ENCODE measurements around the gene GPX2.

- TF ChIP-seq CTCF (IDR thresholded peaks at IDR 0.05; ENCODE audit: low read length) (no peak), EZH2 (IDR thresholded peaks at IDR 0.05; ENCODE audit: borderline replicate concordance, low read length) (no peak)
These were observed 6.2 kb upstream of the GPX2 start for GRCh38 chr14:64948612-64949210.

All from OCI-LY1 (cell line).